Ramos (cell line): ENCODE data around the gene SHANK1.
"Not testable (repeated sequence)": the region's sequence is repeated elsewhere in the genome, so short reads cannot be mapped to it uniquely, and the experiment has no call there.

Experiments used
- in situ Hi-C: fragments of 300-500 bp; cut with MboI; formaldehyde crosslinking; loops from one replicate; pipeline ENCODE4 v1.14.3; 2022; ENCODE audit warnings: low sequenced_read_pairs; ENCODE audit not compliant: unreplicated experiment

The SHANK1 gene

GRCh38 chr19:50646074-50646807, 73.4 kb downstream of the SHANK1 start:
- in situ Hi-C loops, result no loop called here

DNA sequence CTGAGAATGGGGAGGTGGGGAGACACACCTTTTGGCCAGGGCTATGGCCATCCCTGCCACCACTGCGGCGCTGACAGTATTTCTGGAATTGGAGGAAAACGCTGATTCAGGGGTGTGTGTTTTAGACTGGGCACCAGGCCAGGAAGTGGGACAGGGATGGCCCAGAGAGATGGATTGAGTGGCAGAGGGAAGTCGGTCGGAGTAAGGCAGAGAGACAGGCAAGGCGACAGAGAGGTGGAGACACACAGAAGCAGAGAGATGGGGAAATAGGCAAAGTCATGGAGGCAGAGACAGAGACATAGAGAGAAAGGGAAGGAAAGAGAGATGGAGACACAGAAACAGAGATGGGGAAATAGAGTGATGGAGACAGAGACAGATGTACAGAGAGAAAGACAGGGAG, 74.5 kb downstream of the SHANK1 start:
- in situ Hi-C loops, result no loop called here

GRCh38 chr19:50644315-50644915, 75.2 kb downstream of the SHANK1 start:
- in situ Hi-C loops, result no loop called here

- in situ Hi-C loops, result no loop called here
Measured at GRCh38 chr19:50640368-50640767, 79.2 kb downstream of the SHANK1 start.

DNA sequence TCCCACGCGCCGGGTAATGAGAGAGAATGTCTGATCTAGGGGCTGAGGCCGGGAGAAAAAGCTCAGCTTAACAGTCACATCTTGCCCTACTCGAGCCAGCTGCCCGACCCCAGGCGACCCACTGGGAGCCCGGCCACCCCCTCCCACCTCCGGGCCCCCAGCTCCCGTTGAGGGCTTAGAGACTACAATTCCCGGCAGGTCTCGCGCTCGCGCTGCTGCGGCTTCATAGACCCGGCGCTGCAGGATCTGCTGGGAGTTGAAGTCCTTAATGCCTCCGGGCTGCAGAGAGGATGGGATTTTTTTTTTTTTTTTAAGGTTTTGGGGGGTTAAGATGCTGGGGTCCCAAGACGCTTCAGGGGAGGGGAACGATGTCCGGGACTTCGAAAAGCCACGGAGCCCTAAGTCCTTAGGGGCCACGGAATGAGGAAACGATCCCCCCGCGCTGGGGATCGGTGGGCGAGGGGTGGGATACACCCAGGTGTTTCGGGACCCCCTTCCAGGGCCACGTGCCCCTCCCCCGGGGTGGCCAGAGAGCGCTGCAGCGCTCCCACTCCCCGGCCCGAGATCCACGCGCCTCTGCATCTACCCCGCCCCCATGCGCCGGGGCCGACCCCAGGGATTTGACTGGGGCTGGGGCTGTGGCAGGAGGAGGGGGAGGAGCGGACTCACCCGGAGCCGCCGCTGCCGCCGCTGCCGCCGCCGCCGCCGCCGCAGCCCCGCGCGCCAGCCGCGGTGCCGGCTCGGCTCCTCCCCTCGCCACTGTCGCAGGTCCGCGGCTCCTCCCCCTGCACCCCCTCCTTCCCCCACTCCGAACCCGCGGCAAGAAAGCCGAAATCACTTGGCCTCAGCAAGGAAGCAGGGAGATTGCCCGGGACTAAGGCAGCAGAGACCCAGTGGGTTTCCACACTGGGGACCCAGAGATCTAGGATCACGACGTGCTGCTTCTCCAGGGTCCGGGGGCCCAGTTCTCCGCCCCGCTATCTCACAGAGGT, 80.2 kb downstream of the SHANK1 start, which contains the start of gene SYT3:
TSS of gene SYT3 (minus strand) at position 761 of the 992 bp plus-strand sequence. CDS start 2,470 bp downstream, outside the sequence.
- in situ Hi-C loops, result no loop called here

DNA sequence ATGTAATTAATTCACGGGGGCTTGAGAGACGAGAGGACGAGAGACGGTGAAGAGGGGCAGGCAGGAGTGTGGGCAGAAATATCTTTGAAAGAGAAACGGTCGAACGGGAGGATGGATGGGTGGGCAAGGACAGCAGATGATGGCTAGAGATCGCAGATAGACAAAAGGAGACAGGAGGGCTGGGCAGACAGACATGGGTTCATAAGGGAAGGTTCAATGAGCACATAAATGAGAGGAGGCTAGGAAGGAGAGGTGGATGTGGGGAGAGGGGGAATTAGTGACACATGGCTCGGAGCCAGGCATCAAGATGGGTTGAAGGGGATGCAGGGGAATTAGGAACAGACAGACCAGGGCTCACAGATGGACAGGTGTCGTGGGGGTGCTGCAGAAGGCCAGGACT, 81.0 kb downstream of the SHANK1 start:
- in situ Hi-C loops, result no loop called here

GRCh38 chr19:50636317-50637085, 83.1 kb downstream of the SHANK1 start:
- in situ Hi-C loops, result no loop called here

DNA sequence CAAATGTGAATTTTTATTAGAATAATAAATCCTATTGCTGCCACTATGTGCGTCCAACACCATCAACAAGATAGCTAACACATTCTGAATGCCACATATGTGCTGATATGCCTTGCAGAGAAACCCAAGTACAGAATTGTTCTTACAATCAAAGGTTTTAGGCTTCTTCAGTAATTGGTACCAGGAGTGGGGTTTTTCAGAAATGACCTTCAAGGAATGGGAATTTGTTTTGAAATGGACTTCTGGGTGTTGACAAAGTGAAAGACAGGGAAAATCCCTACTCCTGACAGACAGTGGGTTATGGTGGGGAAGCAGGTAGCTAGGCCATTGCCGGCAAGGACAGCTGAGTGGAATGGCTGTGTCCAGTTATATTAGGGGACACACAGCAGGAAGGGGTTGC, 85.6 kb downstream of the SHANK1 start:
- in situ Hi-C loops, result no loop called here

DNA sequence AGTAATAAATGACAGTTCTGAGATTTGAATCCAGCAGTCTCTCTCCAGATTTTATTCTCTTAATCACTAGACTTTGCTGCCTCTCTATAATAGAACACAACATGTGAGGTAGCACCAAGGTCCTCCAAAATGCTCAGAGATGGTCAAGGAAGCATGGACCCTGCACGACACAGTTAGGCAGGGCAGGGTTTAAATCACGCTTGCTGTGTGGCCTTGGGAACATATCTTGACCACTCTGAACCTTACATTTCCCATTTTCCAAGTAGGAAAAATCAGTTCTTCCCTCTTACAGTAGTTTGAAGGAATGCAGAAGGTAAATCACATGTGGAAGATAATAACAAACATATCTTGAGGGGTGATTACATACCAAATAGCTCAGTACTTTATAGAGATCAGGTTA, 86.2 kb downstream of the SHANK1 start:
- in situ Hi-C loops, result no loop called here

DNA sequence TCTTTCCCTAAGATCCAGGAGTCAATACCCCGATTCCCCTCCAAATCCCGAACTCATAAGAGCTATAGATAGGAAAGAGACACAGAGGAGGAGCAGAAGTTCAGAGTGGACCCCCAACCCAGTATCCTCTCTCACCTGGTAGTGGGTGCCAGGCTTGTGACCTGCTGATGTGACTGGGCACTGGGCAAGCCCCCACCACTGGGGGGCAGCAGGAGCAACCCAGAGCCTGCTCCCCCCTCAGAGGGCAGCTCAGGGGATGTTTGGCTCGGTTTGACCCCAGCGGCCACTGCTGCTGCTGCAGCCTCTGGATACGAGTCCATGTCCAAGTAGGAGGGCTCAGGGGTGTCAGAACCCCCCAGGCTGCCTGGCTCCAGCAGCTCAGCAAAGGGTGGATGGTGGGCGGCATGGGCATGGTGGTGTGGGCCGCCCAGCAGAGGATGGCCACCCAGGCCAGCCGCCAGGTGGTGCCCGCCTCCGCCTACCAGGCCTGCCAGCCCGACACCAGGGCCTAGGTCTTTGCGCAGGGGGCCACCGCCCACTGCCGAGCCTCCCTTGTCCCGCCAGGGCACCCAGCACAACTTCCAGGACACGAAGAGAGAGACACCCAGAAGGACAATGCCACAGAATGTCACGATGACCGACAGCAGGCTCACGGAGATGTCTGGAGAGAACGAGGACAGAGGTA, 87.3 kb downstream of the SHANK1 start:
- in situ Hi-C loops, result no loop called here

- in situ Hi-C loops, result no loop called here
Measured at GRCh38 chr19:50629801-50630200, 89.8 kb downstream of the SHANK1 start.

DNA sequence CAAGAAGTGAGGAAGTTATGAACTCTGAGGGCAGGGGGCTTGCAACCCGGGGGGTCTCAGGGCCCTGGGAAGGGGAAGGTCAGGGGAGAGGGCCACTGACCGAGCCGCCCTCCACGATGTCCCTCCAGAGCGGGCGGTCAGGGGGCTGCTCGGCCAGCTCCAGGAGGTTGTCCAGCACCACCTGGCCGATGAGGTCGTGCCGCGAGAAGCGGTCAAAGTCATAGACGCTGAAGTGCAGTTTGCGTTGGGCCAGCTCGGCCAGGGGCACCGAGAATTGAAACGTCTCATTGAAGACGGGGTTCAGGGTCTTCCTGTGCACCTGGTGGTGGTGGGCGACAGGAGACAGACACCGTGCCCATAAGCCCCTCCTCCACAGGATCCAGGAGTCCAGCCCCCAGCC, 90.4 kb downstream of the SHANK1 start:
- in situ Hi-C loops, result no loop called here

DNA sequence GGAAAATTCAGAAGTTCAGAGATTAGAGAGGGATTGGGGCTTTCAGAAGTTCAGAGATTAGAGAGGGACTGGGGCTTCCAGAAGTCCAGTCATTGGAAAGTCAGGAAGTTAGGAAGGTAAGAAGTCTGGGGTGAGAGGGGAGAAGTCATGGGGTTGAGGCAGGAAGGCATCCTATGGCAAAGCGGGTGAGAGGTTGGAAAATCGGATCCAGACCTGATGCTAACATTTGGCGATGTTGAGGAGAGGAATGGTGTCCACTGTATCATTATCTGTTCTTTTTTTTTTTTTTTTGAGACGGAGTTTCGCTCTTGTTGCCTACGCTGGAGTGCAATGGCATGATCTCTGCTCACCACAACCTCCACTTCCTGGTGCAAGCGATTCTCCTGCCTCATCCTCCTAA, 91.1 kb downstream of the SHANK1 start:
- in situ Hi-C loops, result no loop called here

GRCh38 chr19:50628146-50628545, 91.5 kb downstream of the SHANK1 start:
- in situ Hi-C loops, result no loop called here

- in situ Hi-C loops, result no loop called here
Measured at GRCh38 chr19:50626795-50627194, 92.8 kb downstream of the SHANK1 start.

- in situ Hi-C loops, result no loop called here
Measured at GRCh38 chr19:50626011-50626410, 93.6 kb downstream of the SHANK1 start.

- in situ Hi-C loops, result no loop called here
Measured at GRCh38 chr19:50624949-50625600, 94.5 kb downstream of the SHANK1 start.

GRCh38 chr19:50620394-50620906, 99.2 kb downstream of the SHANK1 start:
- in situ Hi-C loops, result not testable (repeated sequence)

DNA sequence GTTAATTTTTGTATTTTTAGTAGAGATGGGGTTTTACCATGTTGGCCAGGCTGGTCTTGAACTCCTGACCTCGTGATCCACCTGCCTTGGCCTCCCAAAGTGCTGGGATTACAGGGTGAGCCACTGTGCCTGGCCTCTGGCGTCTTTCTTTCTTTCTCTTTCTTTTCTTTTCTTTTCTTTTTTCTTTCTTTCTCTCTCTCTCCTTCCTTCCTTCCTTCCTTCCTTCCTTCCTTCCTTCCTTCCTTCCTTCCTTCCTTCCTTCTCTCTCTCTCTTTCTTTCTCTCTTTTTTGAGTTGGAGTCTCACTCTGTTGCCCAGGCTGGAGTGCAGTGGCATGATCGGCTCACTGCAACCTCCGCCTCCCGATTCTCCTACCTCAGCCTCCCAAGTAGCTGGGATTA, 100.4 kb downstream of the SHANK1 start:
- in situ Hi-C loops, result not testable (repeated sequence)
